ENCODE measurements around the gene EPHB1.

- TF ChIP-seq MAX (IDR thresholded peaks at IDR 0.05; ENCODE audit: insufficient read depth, insufficient read length) (no peak), EZH2 (IDR thresholded peaks at IDR 0.05; ENCODE audit: borderline replicate concordance, low read depth, low read length, severe bottlenecking) (no peak), FOS (IDR thresholded peaks at IDR 0.05; ENCODE audit: borderline replicate concordance, insufficient read depth, low read length) (no peak), POLR2AphosphoS5 (IDR thresholded peaks at IDR 0.05; ENCODE audit: insufficient read depth, low read depth, low read length) (no peak)
- TF ChIP-seq, protein P1, sequence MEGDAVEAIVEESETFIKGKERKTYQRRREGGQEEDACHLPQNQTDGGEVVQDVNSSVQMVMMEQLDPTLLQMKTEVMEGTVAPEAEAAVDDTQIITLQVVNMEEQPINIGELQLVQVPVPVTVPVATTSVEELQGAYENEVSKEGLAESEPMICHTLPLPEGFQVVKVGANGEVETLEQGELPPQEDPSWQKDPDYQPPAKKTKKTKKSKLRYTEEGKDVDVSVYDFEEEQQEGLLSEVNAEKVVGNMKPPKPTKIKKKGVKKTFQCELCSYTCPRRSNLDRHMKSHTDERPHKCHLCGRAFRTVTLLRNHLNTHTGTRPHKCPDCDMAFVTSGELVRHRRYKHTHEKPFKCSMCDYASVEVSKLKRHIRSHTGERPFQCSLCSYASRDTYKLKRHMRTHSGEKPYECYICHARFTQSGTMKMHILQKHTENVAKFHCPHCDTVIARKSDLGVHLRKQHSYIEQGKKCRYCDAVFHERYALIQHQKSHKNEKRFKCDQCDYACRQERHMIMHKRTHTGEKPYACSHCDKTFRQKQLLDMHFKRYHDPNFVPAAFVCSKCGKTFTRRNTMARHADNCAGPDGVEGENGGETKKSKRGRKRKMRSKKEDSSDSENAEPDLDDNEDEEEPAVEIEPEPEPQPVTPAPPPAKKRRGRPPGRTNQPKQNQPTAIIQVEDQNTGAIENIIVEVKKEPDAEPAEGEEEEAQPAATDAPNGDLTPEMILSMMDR (IDR thresholded peaks at IDR 0.05; ENCODE audit: extremely low read depth in 1 of 2, insufficient read depth in 1 of 2, low read depth in 1 of 2, low read length in 2 of 2): no peak
Measured at GRCh38 chr3:134772591-134772990, 22.5 kb upstream of the EPHB1 start.
